ENCODE results near the gene RPL27.

Gene RPL27

DNA sequence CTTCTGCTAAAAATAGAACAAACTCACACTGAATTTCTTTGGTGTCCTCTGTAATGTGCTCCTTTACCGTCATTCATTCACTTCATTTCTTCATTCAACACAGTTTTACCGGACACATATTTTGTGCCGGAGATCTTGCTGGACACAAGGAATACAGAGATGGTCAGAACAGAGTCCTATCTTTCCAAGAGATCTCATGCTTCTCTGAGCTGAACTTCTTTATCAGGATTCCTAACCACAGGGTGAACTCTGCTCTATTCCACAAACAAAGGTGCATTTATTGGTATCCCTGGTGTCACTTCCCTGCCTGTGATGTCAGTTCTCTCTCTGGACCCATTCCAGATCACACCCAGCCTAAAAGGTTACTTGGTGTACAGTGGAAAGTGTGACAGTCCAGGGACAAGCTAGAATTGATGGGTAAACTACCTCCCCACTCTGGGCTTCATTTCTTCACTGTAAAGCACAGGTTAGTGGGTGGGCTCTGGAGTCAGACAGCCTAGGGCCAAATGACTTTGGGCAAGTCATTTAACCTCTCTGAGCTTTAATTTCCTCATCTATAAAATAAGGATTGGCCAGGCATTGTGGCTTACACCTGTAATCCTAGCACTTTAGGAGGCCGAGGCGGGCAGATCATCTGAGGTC is 12.6 kb downstream of the RPL27 start:
- no peak overlapping the region for H3K9ac ChIP-seq (ENCODE audit: low read depth, low read length)
- H3K36me3 ChIP-seq (ENCODE audit: insufficient read depth, low read length), result no peaks in the 10 kb centered on the region
- H3K4me1 ChIP-seq (ENCODE audit: insufficient read depth, low read length), result peaks cover 26% of the 10 kb centered on the region; the same call in 1 of the 2 replicates
- H3K9me3 ChIP-seq (ENCODE audit: control insufficient read depth, insufficient read depth, low read length), result no peaks in the 10 kb centered on the region

DNA sequence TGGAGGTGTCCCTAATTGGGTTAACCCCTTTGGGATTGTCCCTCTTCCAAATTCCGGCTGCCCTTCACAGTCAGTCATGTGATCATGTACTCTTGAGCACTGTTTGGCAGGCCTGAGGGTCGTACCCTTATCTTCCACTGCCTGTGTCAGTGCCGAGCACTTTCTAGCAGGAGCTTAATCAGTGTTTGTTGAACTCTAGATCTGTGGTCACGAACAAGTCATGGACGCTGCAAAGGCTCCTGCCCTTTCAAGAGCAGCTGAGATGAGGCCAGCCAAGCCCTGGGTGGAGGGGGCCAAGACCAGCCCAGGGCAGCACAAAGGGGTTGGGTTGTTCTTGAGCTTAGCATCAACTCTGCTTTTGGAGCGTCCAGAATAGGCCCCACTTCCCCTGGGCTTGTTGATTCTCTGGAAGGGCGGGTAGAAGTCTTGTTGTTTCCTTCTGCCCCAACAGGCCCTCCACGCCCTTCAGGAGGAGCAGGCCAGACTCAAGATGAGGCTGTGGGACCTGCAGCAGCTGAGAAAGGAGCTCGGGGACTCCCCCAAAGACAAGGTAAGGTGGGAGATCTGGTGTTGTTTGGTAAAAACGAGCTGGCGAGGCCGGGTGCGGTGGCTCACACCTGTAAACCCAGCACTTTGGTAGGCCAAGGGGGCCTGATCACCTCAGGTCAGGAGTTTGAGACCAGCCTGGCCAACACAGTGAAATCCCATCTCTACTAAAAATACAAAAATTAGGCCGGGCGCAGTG is 13.7 kb downstream of the RPL27 start:
- Histone ChIP-seq H3K4me1 (ENCODE audit: insufficient read depth, low read length) (peaks cover 33% of the 10 kb centered on the region; the same call in 1 of the 2 replicates), H3K9ac (ENCODE audit: low read depth, low read length) (no peak overlapping the region), H3K36me3 (ENCODE audit: insufficient read depth, low read length) (peaks cover 8% of the 10 kb centered on the region; the same call in 1 of the 2 replicates), H3K9me3 (ENCODE audit: control insufficient read depth, insufficient read depth, low read length) (no peaks in the 10 kb centered on the region)

DNA sequence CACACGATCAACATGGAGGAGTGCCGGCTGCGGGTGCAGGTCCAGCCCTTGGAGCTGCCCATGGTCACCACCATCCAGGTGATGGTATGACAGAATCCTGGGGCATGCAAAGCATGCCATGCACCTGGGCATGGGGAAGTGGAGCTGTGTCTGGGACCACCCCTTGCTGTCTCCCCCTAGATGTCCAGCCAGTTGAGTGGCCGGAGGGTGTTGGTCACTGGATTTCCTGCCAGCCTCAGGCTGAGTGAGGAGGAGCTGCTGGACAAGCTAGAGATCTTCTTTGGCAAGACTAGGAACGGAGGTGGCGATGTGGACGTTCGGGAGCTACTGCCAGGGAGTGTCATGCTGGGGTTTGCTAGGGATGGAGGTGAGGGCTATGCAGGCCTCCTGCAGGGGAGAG is 15.1 kb downstream of the RPL27 start:
- H3K9ac ChIP-seq (ENCODE audit: low read depth, low read length), result no peak overlapping the region
- H3K36me3 ChIP-seq (ENCODE audit: insufficient read depth, low read length), result peaks cover 11% of the 10 kb centered on the region; the same call in 1 of the 2 replicates
- H3K4me1 ChIP-seq (ENCODE audit: insufficient read depth, low read length), result peaks cover 33% of the 10 kb centered on the region; the same call in 1 of the 2 replicates
- H3K9me3 ChIP-seq (ENCODE audit: control insufficient read depth, insufficient read depth, low read length), result no peaks in the 10 kb centered on the region

DNA sequence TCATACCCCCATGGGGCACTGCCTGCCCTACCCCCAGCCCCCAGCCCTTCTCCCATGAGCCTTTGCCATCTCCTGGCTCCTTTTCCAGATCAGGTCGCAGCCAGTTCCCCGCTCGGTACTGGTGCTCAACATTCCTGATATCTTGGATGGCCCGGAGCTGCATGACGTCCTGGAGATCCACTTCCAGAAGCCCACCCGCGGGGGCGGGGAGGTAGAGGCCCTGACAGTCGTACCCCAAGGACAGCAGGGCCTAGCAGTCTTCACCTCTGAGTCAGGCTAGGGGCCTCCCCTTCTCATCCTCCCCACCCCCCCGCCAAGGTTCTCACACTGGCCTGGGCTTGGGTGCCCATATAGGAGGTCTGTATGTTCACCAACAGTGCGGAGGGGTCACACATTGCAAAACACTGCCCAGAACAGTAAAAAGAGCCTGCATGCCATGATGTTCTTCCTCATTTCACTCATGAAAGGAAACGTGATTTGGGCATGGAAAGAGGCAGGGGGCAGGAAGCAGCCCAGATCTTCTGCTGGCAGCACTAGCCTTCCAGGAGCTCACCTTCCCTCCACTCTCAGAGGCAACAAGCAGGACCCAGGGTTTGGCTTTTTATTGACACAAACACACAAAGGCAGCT is 15.9 kb downstream of the RPL27 start:
- peaks cover 33% of the 10 kb centered on the region; the same call in 1 of the 2 replicates for H3K4me1 ChIP-seq (ENCODE audit: insufficient read depth, low read length)
- no peaks in the 10 kb centered on the region for H3K9me3 ChIP-seq (ENCODE audit: control insufficient read depth, insufficient read depth, low read length)
- H3K9ac ChIP-seq (ENCODE audit: low read depth, low read length), result no peak overlapping the region
- H3K36me3 ChIP-seq (ENCODE audit: insufficient read depth, low read length), result peaks cover 15% of the 10 kb centered on the region; the same call in 1 of the 2 replicates

DNA sequence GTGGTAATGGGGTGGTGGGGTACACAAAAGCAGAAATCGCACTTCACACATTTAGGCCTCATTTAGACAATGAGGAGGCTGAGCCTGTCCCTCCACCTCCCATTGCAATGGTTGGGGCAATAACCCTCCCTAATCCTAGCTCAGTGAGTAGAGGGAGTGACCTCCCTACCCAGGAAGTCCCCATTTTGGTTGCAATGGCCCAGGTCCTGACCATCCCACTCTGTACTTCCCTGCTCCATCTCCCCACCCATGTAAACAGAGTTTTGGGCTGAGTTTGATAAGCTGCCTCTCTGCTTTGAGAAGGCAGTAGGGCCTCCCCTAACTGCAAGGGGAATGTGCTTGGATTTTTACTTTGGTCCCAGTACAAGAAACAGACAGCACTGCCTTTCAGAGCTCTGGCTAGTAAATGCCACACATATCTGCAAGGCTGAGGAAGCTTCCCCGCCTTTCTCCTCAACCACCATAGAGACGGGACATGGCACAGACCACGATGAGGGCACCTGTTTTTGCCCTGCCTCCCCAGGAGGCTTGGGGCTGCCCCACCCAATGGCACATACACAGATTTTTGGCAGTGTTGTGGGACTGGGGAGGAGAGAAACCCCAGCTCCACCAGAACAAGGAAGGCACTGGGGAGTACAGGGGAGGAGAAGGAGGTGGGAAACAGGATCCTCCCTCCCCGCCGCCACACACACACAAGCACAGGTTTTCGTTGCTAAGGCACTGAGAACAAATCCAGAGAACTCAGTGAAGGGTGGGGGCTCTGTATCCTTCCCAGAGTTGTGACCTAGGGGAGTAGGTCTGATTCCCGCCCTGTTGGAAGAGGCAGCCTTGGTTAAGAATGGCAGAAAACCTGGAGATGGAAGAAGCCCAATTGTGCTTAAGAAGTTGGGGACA is 16.7 kb downstream of the RPL27 start:
- Histone ChIP-seq H3K9me3 (ENCODE audit: control insufficient read depth, insufficient read depth, low read length) (no peaks in the 10 kb centered on the region), H3K4me1 (ENCODE audit: insufficient read depth, low read length) (peaks cover 40% of the 10 kb centered on the region), H3K36me3 (ENCODE audit: insufficient read depth, low read length) (peaks cover 15% of the 10 kb centered on the region; the same call in 1 of the 2 replicates), H3K9ac (ENCODE audit: low read depth, low read length) (no peak overlapping the region)

DNA sequence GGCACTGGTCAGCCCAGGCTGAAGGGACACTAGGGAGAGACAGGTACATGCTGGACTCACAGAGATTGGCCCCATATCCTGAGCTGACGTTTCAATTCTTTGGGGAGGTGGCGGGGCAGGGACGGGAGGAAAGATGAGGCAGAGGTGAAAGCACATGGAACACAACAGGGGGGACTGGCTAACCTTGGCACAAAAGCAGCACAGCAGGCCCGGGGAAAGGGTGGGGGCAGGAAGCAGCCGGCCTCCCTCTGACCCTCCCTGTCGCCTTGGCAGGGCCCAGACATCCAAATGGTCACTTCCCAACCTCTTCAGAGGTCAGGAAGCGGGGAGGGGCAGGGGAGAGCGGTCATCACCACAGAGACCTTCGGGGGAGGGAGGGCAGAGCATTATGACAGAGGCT is 17.4 kb downstream of the RPL27 start:
- Histone ChIP-seq H3K9ac (ENCODE audit: low read depth, low read length) (no peak overlapping the region), H3K9me3 (ENCODE audit: control insufficient read depth, insufficient read depth, low read length) (no peaks in the 10 kb centered on the region), H3K4me1 (ENCODE audit: insufficient read depth, low read length) (peaks cover 46% of the 10 kb centered on the region), H3K36me3 (ENCODE audit: insufficient read depth, low read length) (peaks cover 18% of the 10 kb centered on the region; the same call in 1 of the 2 replicates)

DNA sequence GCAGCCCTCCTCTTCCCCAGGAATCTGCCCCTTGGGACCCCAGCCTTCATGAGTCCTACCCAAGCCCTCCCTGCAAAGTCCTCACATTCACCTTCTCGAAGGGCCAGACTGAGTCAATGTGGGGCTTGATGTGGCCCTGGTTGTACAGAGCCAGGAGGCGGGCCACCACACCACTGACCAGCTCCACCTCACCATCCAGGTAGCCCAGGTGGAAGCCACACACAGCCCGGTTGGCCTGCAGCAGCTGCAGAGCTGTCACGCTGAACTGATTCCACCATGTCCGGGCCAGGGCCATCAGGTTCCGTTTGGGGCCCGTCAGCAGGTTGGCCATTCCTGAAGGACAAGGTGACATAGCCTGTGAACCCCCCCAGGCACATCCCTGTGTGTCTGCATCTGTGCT is 18.0 kb downstream of the RPL27 start:
- Histone ChIP-seq H3K9ac (ENCODE audit: low read depth, low read length) (no peak overlapping the region), H3K4me1 (ENCODE audit: insufficient read depth, low read length) (peaks cover 46% of the 10 kb centered on the region), H3K9me3 (ENCODE audit: control insufficient read depth, insufficient read depth, low read length) (no peaks in the 10 kb centered on the region), H3K36me3 (ENCODE audit: insufficient read depth, low read length) (peaks cover 18% of the 10 kb centered on the region; the same call in 1 of the 2 replicates)

DNA sequence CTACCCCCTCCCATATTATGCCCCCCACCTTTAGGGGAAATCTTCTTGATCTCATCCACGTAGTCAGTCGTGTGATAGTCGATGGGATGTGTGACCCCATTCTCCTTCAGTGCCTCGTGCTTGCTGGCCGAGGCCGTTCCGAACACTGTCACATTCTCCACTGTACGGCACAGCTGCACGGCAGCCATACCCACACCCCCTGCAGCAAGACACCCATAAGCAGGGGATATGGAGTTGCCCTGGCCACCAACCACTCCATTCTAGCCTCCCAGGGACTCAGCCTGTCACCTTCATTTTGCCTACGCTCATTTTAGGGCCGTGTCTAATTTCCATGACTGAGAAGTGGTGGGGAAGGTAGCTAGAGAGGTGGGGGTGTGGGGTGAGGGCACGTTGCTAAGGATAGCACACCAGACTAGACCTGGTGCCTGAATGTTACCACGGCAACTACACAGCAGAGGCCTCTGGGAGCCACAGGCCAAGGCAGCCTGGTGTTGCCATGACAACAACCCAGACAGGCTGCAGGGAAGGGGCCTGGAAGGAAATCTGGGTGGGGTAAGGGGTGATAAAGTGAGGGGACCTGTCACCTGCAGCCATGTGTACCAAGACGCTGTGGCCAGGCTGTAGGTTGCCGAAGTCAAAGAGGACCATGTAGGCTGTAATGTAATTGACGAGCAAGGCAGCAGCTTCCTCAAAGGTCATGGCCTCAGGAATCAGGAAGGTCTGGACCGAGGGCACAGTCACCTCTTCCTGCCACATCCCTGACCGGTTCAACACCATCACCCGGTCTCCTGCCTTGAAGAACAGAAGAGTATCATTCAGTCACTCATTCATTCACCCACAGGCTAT is 20.0 kb downstream of the RPL27 start:
- peaks cover 46% of the 10 kb centered on the region for H3K4me1 ChIP-seq (ENCODE audit: insufficient read depth, low read length)
- H3K36me3 ChIP-seq (ENCODE audit: insufficient read depth, low read length), result peaks cover 18% of the 10 kb centered on the region; the same call in 1 of the 2 replicates
- no peak overlapping the region for H3K9ac ChIP-seq (ENCODE audit: low read depth, low read length)
- no peaks in the 10 kb centered on the region for H3K9me3 ChIP-seq (ENCODE audit: control insufficient read depth, insufficient read depth, low read length)

DNA sequence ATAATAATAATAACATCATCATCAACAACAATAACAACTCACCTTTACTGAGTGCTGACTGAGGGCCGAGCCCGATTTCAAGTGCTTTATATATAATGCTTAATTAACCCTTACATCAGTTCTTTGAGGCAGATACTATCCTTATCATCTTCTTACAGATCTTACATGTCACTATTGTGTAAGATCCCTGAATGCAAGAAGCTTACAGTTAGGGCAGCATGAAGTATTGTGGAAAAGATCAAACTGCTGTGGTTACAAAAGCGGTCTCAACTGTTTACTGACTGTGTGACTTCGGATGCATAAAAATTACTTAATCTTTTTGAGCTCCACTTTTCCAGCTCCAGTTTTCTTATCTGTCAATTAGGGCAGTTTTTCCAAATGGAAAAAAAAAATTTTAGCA is 20.7 kb downstream of the RPL27 start:
- Histone ChIP-seq H3K4me1 (ENCODE audit: insufficient read depth, low read length) (peaks cover 39% of the 10 kb centered on the region), H3K36me3 (ENCODE audit: insufficient read depth, low read length) (peaks cover 18% of the 10 kb centered on the region; the same call in 1 of the 2 replicates), H3K9me3 (ENCODE audit: control insufficient read depth, insufficient read depth, low read length) (no peaks in the 10 kb centered on the region), H3K9ac (ENCODE audit: low read depth, low read length) (no peak overlapping the region)

DNA sequence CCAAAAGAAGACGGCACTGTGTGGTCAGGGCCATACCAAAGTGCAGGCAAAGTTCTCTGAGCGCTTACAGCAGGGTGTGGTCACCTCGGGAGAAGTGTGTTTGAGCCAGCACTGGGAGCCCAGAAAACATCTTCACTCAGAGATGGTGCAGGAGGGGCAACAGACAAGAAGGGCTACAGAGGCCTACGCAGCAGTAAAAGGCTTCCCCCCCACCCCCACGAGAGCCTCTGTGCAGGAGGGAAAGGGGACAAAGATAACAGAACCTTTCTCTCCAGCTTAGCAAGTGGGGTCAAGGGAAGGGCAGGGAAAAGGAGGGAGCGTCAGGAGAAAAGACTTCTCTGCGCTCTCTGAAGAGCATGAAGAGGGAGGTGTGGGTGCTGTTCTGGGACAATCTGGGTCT is 21.2 kb downstream of the RPL27 start:
- Histone ChIP-seq H3K9ac (ENCODE audit: low read depth, low read length) (peak overlapping the region; percentile 100), H3K36me3 (ENCODE audit: insufficient read depth, low read length) (peaks cover 18% of the 10 kb centered on the region; the same call in 1 of the 2 replicates)

DNA sequence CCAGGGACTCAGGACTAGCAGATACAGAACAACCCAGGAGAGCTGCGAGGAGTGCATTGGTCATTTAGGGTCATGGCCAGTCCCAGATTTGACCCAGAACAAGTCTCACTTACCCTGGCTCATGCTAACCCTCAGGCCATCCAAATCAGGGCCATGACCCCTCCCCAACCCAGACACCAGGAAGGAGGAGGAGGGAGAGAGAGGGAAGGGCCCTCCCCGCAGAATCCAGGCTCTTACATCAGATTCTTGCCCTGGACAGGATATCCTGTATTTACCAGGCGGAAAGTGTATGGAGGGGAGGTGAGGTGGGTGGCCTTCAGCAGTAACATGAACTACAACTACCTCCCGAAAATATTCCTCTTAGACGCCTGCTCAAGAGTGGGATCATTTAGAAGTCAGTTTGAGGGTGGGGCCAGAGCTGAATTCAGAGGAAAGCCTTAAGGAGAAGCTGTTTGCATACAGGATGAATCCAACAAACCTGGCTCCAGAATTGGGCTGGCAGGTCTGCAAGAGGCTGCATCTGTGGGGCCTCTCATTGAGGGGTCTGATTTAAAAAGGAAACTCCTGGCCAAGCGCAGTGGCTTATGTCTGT is 21.9 kb downstream of the RPL27 start:
- Histone ChIP-seq H3K9ac (ENCODE audit: low read depth, low read length) (peak overlapping the region; percentile 100), H3K4me1 (ENCODE audit: insufficient read depth, low read length) (peaks cover 27% of the 10 kb centered on the region), H3K36me3 (ENCODE audit: insufficient read depth, low read length) (peaks cover 18% of the 10 kb centered on the region; the same call in 1 of the 2 replicates)

More for the DNA sequence above, 21.2 kb downstream of the RPL27 start:
- Histone ChIP-seq H3K4me1 (ENCODE audit: insufficient read depth, low read length) (peaks cover 34% of the 10 kb centered on the region), H3K9me3 (ENCODE audit: control insufficient read depth, insufficient read depth, low read length) (no peaks in the 10 kb centered on the region)

DNA sequence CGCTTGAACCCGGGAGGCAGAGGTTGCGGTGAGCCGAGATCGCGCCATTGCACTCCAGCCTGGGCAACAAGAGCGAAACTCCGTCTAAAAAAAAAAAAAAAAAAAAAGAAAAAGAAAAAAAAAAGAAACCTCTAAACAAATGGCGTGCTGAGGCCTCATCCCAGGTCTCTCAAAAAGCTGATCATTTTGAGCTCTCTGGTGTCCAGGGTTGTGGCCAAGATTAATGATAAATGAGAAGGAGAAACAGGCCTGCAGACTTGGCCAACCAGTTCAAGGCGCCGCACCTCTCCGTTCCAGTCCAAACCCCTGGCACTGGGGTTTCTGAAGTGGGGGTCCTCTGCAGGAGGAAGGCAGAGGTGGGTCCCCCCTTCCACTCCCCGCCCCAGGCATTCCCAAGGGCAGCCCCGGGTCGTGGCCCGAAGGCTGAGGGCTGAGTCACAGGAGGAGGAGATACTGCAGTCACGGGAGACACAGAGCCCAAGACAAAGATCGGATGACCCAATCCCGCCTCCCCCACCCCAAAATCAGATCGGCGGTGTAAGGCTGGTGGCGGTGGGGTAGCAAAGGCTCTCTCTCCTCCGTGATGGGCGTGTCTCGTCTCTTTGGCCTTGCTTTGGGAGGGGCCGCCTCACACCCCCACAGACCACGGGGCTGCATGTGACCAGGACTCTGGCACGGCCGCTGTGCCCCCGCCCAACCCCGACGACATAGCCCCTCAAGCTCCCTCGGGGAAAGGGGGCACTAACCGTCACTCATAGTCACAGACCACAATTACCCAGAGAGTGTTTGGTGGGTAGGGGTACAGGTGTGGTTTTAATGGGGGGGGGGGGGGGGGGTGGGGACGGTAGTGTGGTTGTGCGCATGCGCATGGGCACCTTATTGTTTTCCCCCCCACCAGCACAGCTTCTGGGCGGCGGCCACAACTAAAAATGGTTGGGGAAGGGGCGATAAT is 22.8 kb downstream of the RPL27 start:
- no peaks in the 10 kb centered on the region for H3K9me3 ChIP-seq (ENCODE audit: control insufficient read depth, insufficient read depth, low read length)
- H3K36me3 ChIP-seq (ENCODE audit: insufficient read depth, low read length), result peaks cover 16% of the 10 kb centered on the region; the same call in 1 of the 2 replicates
- peaks cover 20% of the 10 kb centered on the region for H3K4me1 ChIP-seq (ENCODE audit: insufficient read depth, low read length)
- H3K9ac ChIP-seq (ENCODE audit: low read depth, low read length), result peak overlapping the region; percentile 100

More for the DNA sequence above, 21.9 kb downstream of the RPL27 start:
- H3K9me3 ChIP-seq (ENCODE audit: control insufficient read depth, insufficient read depth, low read length), result no peaks in the 10 kb centered on the region
